Bronchial epithelial cell (primary cell): ENCODE data around the gene GNB3. TPM values are rescaled to one million over a fixed set of nuclear protein-coding genes. Genes with fewer than 3 reads are reported as not detected.
"Not testable (repeated sequence)": the region's sequence is repeated elsewhere in the genome, so short reads cannot be mapped to it uniquely, and the experiment has no call there.

Source experiments
- DNase-seq: peaks from one replicate; pipeline ENCODE4 v3.0.0-alpha.2; 2010; ENCODE audit warnings: low read depth
- FAIRE-seq: peaks from 2 replicates; lab custom pipeline; 2011; peaks lifted over from hg19 to GRCh38; lab: Jason Lieb, UNC
- H3K27me3 ChIP-seq: 2 replicates; pipeline ENCODE4 v1.5.1; 2011; ENCODE audit warnings: low read length; ENCODE audit not compliant: control insufficient read depth, insufficient read depth
- H3K36me3 ChIP-seq: 2 replicates; pipeline ENCODE4 v1.5.1; 2011; ENCODE audit warnings: low read length; ENCODE audit not compliant: control insufficient read depth, insufficient read depth
- H3K4me3 ChIP-seq: 2 replicates; pipeline ENCODE4 v1.5.1; 2011; ENCODE audit warnings: mild to moderate bottlenecking, low read depth, low read length, control low read depth
- total RNA-seq: library from RNA; depleted of rRNA; stranded (reverse); fragments of >200 nt; gene quantifications from 2 replicates; pipeline ENCODE4 v1.2.1, GENCODE V29; 2014
- TF ChIP-seq, protein P1 (sequence below): IDR thresholded peaks from 2 replicates; pipeline ENCODE4 v1.5.1; 2011; ENCODE audit warnings: mild to moderate bottlenecking, moderate library complexity, low read length, control low read depth, inconsistent platforms; ENCODE audit not compliant: insufficient read depth, severe bottlenecking

The GNB3 gene
- total RNA-seq, 1 donor from 2014 or later = 0.53 TPM

- no peak for FAIRE-seq
These were observed 50.9 kb downstream of the GNB3 start for GRCh38 chr12:6891646-6892001.

GRCh38 chr12:6892683-6893082 lies 52.0 kb downstream of the GNB3 start:
- not testable (repeated sequence) for H3K4me3 ChIP-seq, FAIRE-seq, H3K27me3 ChIP-seq, DNase-seq, H3K36me3 ChIP-seq

More at GRCh38 chr12:6891646-6892001, 50.9 kb downstream of the GNB3 start:
- TF ChIP-seq, protein P1, sequence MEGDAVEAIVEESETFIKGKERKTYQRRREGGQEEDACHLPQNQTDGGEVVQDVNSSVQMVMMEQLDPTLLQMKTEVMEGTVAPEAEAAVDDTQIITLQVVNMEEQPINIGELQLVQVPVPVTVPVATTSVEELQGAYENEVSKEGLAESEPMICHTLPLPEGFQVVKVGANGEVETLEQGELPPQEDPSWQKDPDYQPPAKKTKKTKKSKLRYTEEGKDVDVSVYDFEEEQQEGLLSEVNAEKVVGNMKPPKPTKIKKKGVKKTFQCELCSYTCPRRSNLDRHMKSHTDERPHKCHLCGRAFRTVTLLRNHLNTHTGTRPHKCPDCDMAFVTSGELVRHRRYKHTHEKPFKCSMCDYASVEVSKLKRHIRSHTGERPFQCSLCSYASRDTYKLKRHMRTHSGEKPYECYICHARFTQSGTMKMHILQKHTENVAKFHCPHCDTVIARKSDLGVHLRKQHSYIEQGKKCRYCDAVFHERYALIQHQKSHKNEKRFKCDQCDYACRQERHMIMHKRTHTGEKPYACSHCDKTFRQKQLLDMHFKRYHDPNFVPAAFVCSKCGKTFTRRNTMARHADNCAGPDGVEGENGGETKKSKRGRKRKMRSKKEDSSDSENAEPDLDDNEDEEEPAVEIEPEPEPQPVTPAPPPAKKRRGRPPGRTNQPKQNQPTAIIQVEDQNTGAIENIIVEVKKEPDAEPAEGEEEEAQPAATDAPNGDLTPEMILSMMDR = no peak
- Histone ChIP-seq H3K4me3 (peak overlapping the region; percentile 47), H3K27me3 (no peaks in the 10 kb centered on the region), H3K36me3 (no peaks in the 10 kb centered on the region)
- no peak for DNase-seq

GRCh38 chr12:6894321-6894720 lies 53.6 kb downstream of the GNB3 start:
- TF ChIP-seq, protein P1 = no peak
- no peak for FAIRE-seq
- no peaks in the 10 kb centered on the region for H3K27me3 ChIP-seq

More at GRCh38 chr12:6894321-6894720, 53.6 kb downstream of the GNB3 start:
- no peak overlapping the region for H3K4me3 ChIP-seq
- DNase-seq = no peak
- no peaks in the 10 kb centered on the region for H3K36me3 ChIP-seq

Other genes starting within 250 kb of the GNB3 start
- gene CHD4, start 233.5 kb upstream of the GNB3 start, total RNA-seq = 107 and 121 TPM in 2 replicates
- 2.1 and 4.1 TPM in 2 replicates for gene LPAR5, start 205.0 kb upstream of the GNB3 start, total RNA-seq
- under 0.01 and 0.51 TPM in 2 replicates for gene ACRBP, start 193.5 kb upstream of the GNB3 start, total RNA-seq
- 15.3 and 22.0 TPM in 2 replicates for gene ING4, start 177.8 kb upstream of the GNB3 start, total RNA-seq
- gene ZNF384, start 151.6 kb upstream of the GNB3 start, total RNA-seq = 5.3 and 7.0 TPM in 2 replicates
- gene PIANP, start 140.1 kb upstream of the GNB3 start, total RNA-seq = not detected in 2 replicates
- gene COPS7A, start 116.9 kb upstream of the GNB3 start, total RNA-seq = 63.7 and 86.0 TPM in 2 replicates
- 136 and 180 TPM in 2 replicates for gene MLF2, start 87.8 kb upstream of the GNB3 start, total RNA-seq
- gene PTMS, start 74.6 kb upstream of the GNB3 start, total RNA-seq = 17.6 and 35.3 TPM in 2 replicates
- not detected in 2 replicates for gene LAG3, start 68.4 kb upstream of the GNB3 start, total RNA-seq
- not detected in 2 replicates for gene CD4, start 51.4 kb upstream of the GNB3 start, total RNA-seq
- gene GPR162, start 19.1 kb upstream of the GNB3 start, total RNA-seq = not detected in 2 replicates
- 11.3 and 20.0 TPM in 2 replicates for gene P3H3, start 12.5 kb upstream of the GNB3 start, total RNA-seq
- 0.26 and 0.51 TPM in 2 replicates for gene CDCA3, start 10.4 kb downstream of the GNB3 start, total RNA-seq
- gene USP5, start 11.2 kb downstream of the GNB3 start, total RNA-seq = 45.0 and 46.9 TPM in 2 replicates
- gene TPI1, start 26.6 kb downstream of the GNB3 start, total RNA-seq = 1,194 and 1,306 TPM in 2 replicates
- 7.9 and 12.5 TPM in 2 replicates for gene SPSB2, start 32.4 kb downstream of the GNB3 start, total RNA-seq
- gene LRRC23, start 63.9 kb downstream of the GNB3 start, total RNA-seq = 11.6 and 12.8 TPM in 2 replicates
- gene ENO2, start 73.7 kb downstream of the GNB3 start, total RNA-seq = 9.0 and 10.0 TPM in 2 replicates
- gene ATN1, start 87.0 kb downstream of the GNB3 start, total RNA-seq = 4.9 and 7.1 TPM in 2 replicates
- gene RNU7-1, start 102.9 kb downstream of the GNB3 start, total RNA-seq = not detected in 2 replicates
- 92.2 and 161 TPM in 2 replicates for gene C12orf57, start 103.1 kb downstream of the GNB3 start, total RNA-seq
- gene PTPN6, start 110.4 kb downstream of the GNB3 start, total RNA-seq = 10.9 and 12.4 TPM in 2 replicates
- gene PHB2, start 129.7 kb downstream of the GNB3 start, total RNA-seq = 83.7 and 189 TPM in 2 replicates
- 68.2 and 68.4 TPM in 2 replicates for gene EMG1, start 130.0 kb downstream of the GNB3 start, total RNA-seq
- 7.9 and 13.3 TPM in 2 replicates for gene LPCAT3, start 177.6 kb downstream of the GNB3 start, total RNA-seq
- 1.5 and 6.3 TPM in 2 replicates for gene C1S, start 219.8 kb downstream of the GNB3 start, total RNA-seq